Activated T-cell treated with anti-CD3 and anti-CD28 coated beads, Interleukin-2, amount 50 U/mL, for 72 hours (primary cell): ENCODE results near the gene RPS19BP1. TPM values are rescaled to one million over a fixed set of nuclear protein-coding genes. Genes with fewer than 3 reads are reported as not detected.

Experiments
- ATAC-seq, 2 donors: fragments of 150-1000 bp; cut with Tn5 transposase; replicated peaks in 1 of 2; 2 replicates each; pipeline ENCODE4 v1.10.0; 2021; ENCODE audit warnings: moderate library complexity in 2 of 2, mild to moderate bottlenecking in 1 of 2
- DNase-seq, 2 donors: peaks; one replicate each; pipeline ENCODE4 v3.0.0; 2021 to 2022; ENCODE audit warnings: mixed read lengths in 1 of 2
- H3K27ac Mint-ChIP-seq: one replicate; pipeline ENCODE4 v1.8.0; 2022; ENCODE audit warnings: mild to moderate bottlenecking, moderate library complexity, mixed read lengths
- H3K27me3 Mint-ChIP-seq: one replicate; pipeline ENCODE4 v1.8.0; 2022; ENCODE audit warnings: low read depth, mixed read lengths
- H3K36me3 Mint-ChIP-seq, 2 donors: one replicate each; pipeline ENCODE4 v1.8.0; 2022; ENCODE audit warnings: mixed read lengths in 2 of 2, mild to moderate bottlenecking in 1 of 2; ENCODE audit not compliant: insufficient read depth in 2 of 2
- H3K4me1 Mint-ChIP-seq: one replicate; pipeline ENCODE4 v1.8.0; 2022; ENCODE audit warnings: low read depth, mixed read lengths
- H3K4me3 Mint-ChIP-seq, 2 donors: one replicate each; pipeline ENCODE4 v1.8.0; 2022; ENCODE audit warnings: mild to moderate bottlenecking in 2 of 2, mixed read lengths in 2 of 2, moderate library complexity in 2 of 2
- H3K9me3 Mint-ChIP-seq, 2 donors: one replicate each; pipeline ENCODE4 v1.8.0; 2022; ENCODE audit warnings: mixed read lengths in 2 of 2
- total RNA-seq, 2 donors: library from RNA; stranded (reverse); gene quantifications; one replicate each; pipeline ENCODE4 v1.2.3, GENCODE V29; 2022

RPS19BP1 gene
- total RNA-seq, 2 donors from 2014 or later = 78.3 to 82.0 TPM

- no peak for ATAC-seq
- no peak overlapping the region for H3K4me3 Mint-ChIP-seq
- H3K4me1 Mint-ChIP-seq = peaks cover 11% of the 10 kb centered on the region
- peaks cover 2 to 7% of the 10 kb centered on the region in 2 donors for H3K36me3 Mint-ChIP-seq
- DNase-seq = no peak
- H3K27ac Mint-ChIP-seq = no peak overlapping the region
- H3K27me3 Mint-ChIP-seq = no peaks in the 10 kb centered on the region
- peaks cover 6 to 7% of the 10 kb centered on the region in 2 donors for H3K9me3 Mint-ChIP-seq
Measured at GRCh38 chr22:39568278-39568981, 35.9 kb upstream of the RPS19BP1 start.

- peak; percentile 64 to 88 for ATAC-seq
- Mint-ChIP-seq H3K4me3 (peak overlapping the region in 1 of 2 donors; percentile 38), H3K9me3 (peaks cover 6 to 7% of the 10 kb centered on the region in 2 donors), H3K27me3 (no peaks in the 10 kb centered on the region), H3K27ac (no peak overlapping the region), H3K4me1 (peaks cover 11% of the 10 kb centered on the region), H3K36me3 (peaks cover 2 to 7% of the 10 kb centered on the region in 2 donors)
- DNase-seq = peak; percentile 34 to 37
Measured at GRCh38 chr22:39567135-39567946, 34.8 kb upstream of the RPS19BP1 start.

GRCh38 chr22:39565414-39565944 is 32.9 kb upstream of the RPS19BP1 start:
- H3K27ac Mint-ChIP-seq = no peak overlapping the region
- H3K4me3 Mint-ChIP-seq = no peak overlapping the region
- DNase-seq (no peak), ATAC-seq (no peak)
- peaks cover 1% of the 10 kb centered on the region for H3K27me3 Mint-ChIP-seq
- peaks cover 11% of the 10 kb centered on the region for H3K4me1 Mint-ChIP-seq
- peaks cover 2 to 7% of the 10 kb centered on the region in 2 donors for H3K36me3 Mint-ChIP-seq
- H3K9me3 Mint-ChIP-seq = peaks cover 6 to 7% of the 10 kb centered on the region in 2 donors

- peaks cover 6 to 7% of the 10 kb centered on the region in 2 donors for H3K9me3 Mint-ChIP-seq
- no peak overlapping the region for H3K4me3 Mint-ChIP-seq
- H3K27me3 Mint-ChIP-seq = peaks cover 8% of the 10 kb centered on the region
- ATAC-seq (no peak), DNase-seq (no peak)
- H3K4me1 Mint-ChIP-seq = peaks cover 11% of the 10 kb centered on the region
- H3K36me3 Mint-ChIP-seq = peaks cover 2 to 7% of the 10 kb centered on the region in 2 donors
- H3K27ac Mint-ChIP-seq = no peak overlapping the region
Measured at GRCh38 chr22:39563571-39564428, 31.3 kb upstream of the RPS19BP1 start.

- H3K27ac Mint-ChIP-seq = no peak overlapping the region
- DNase-seq (no peak), ATAC-seq (no peak)
- no peak overlapping the region for H3K4me3 Mint-ChIP-seq
- H3K9me3 Mint-ChIP-seq = peaks cover 6 to 7% of the 10 kb centered on the region in 2 donors
- peaks cover 9% of the 10 kb centered on the region for H3K4me1 Mint-ChIP-seq
- H3K36me3 Mint-ChIP-seq = peaks cover 2 to 7% of the 10 kb centered on the region in 2 donors
- peaks cover 11% of the 10 kb centered on the region for H3K27me3 Mint-ChIP-seq
Measured at GRCh38 chr22:39562839-39563489, 30.4 kb upstream of the RPS19BP1 start.

GRCh38 chr22:39560127-39560526 is 27.6 kb upstream of the RPS19BP1 start:
- Mint-ChIP-seq H3K4me1 (peaks cover 8% of the 10 kb centered on the region), H3K36me3 (peaks cover 0 to 2% of the 10 kb centered on the region in 2 donors), H3K9me3 (no peaks in the 10 kb centered on the region), H3K27me3 (peaks cover 31% of the 10 kb centered on the region), H3K4me3 (no peak overlapping the region), H3K27ac (no peak overlapping the region)
- DNase-seq (no peak), ATAC-seq (no peak)

- ATAC-seq = peak in 1 of 2 donors; percentile 30
- Mint-ChIP-seq H3K4me3 (no peak overlapping the region), H3K9me3 (no peaks in the 10 kb centered on the region), H3K4me1 (peaks cover 8% of the 10 kb centered on the region), H3K36me3 (peaks cover 0 to 2% of the 10 kb centered on the region in 2 donors), H3K27ac (no peak overlapping the region), H3K27me3 (peaks cover 31% of the 10 kb centered on the region)
- peak; percentile 23 to 36 for DNase-seq
Measured at GRCh38 chr22:39559456-39560105, 27.0 kb upstream of the RPS19BP1 start.

GRCh38 chr22:39558950-39559349 is 26.4 kb upstream of the RPS19BP1 start:
- Mint-ChIP-seq H3K27ac (no peak overlapping the region), H3K4me1 (peaks cover 8% of the 10 kb centered on the region), H3K36me3 (peaks cover 0 to 2% of the 10 kb centered on the region in 2 donors), H3K27me3 (peaks cover 31% of the 10 kb centered on the region), H3K4me3 (peak overlapping the region in 1 of 2 donors; percentile 58), H3K9me3 (no peaks in the 10 kb centered on the region)
- DNase-seq (no peak), ATAC-seq (no peak)

- Mint-ChIP-seq H3K4me3 (peak overlapping the region; percentile 75 to 80), H3K4me1 (peaks cover 8% of the 10 kb centered on the region), H3K27ac (no peak overlapping the region), H3K36me3 (peaks cover 0 to 2% of the 10 kb centered on the region in 2 donors), H3K27me3 (peaks cover 31% of the 10 kb centered on the region), H3K9me3 (no peaks in the 10 kb centered on the region)
- ATAC-seq (no peak), DNase-seq (no peak)
Measured at GRCh38 chr22:39558254-39558727, 25.7 kb upstream of the RPS19BP1 start.

GRCh38 chr22:39556970-39557841 is 24.7 kb upstream of the RPS19BP1 start:
- Mint-ChIP-seq H3K27ac (no peak overlapping the region), H3K4me3 (peak overlapping the region; percentile 33 to 74), H3K9me3 (no peaks in the 10 kb centered on the region), H3K27me3 (peaks cover 39% of the 10 kb centered on the region), H3K4me1 (peaks cover 8% of the 10 kb centered on the region), H3K36me3 (peaks cover 0 to 2% of the 10 kb centered on the region in 2 donors)
- peak; percentile 35 to 39 for DNase-seq
- ATAC-seq = peak; percentile 65 to 68

- Mint-ChIP-seq H3K4me1 (peaks cover 8% of the 10 kb centered on the region), H3K9me3 (no peaks in the 10 kb centered on the region), H3K27ac (no peak overlapping the region), H3K36me3 (peaks cover 0 to 2% of the 10 kb centered on the region in 2 donors), H3K4me3 (no peak overlapping the region), H3K27me3 (peaks cover 48% of the 10 kb centered on the region)
- ATAC-seq (no peak), DNase-seq (no peak)
Measured at GRCh38 chr22:39554151-39554550, 21.6 kb upstream of the RPS19BP1 start.
